Measurements from ENCODE around the gene HSBP1. TPM values are rescaled to one million over a fixed set of nuclear protein-coding genes. Genes with fewer than 3 reads are reported as not detected.

The HSBP1 gene
- total and polyA plus RNA-seq, 2 of the 4 experiments (the other 2 are of a cell fraction), result 8.8 to 65.2 TPM

DNA sequence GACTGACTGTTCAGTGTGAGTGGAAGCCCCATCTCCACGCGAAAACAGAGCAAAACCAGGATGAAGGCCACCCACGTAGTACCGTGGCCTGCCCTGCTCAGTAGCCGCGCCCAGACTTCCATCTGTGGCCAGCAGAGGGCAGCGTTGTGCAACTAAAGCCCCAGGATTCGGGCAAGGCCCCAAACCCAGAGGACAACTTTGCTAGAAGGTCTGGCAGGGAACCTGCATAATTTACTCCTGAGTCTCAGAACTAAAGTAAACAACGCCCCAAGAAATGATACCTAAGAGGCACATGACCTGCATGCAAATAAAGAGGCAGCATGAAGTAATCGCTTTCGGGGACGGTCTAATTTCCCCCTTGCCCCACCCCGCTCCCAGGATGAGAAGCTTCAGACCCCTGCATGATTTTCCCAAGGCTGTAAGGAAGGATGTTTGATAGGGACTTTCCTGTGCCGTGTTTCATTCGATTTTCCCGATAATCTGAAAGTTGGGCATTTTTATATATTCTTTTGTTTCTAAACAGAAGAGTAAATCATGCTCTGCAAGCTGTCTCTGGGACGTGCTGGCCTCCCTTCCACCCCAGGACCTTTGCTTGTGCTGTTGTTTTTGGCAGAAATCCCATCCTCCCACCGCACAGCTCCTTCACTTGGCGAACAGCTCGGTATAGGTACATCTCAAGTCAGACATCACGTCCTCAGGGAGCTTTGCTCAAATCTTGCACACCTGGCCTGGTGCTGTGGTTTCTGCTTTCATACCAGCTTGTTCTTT is 18.6 kb downstream of the HSBP1 start (continued):
- no peak for TF ChIP-seq CHD1 (IDR thresholded peaks at IDR 0.05; ENCODE audit: low read depth, low read length)
- TF ChIP-seq RFX5 (IDR thresholded peaks at IDR 0.05; ENCODE audit: low read depth, low read length), result no peak
- TF ChIP-seq MAZ (IDR thresholded peaks at IDR 0.05; ENCODE audit: borderline replicate concordance, low read depth, low read length), result no peak

DNA sequence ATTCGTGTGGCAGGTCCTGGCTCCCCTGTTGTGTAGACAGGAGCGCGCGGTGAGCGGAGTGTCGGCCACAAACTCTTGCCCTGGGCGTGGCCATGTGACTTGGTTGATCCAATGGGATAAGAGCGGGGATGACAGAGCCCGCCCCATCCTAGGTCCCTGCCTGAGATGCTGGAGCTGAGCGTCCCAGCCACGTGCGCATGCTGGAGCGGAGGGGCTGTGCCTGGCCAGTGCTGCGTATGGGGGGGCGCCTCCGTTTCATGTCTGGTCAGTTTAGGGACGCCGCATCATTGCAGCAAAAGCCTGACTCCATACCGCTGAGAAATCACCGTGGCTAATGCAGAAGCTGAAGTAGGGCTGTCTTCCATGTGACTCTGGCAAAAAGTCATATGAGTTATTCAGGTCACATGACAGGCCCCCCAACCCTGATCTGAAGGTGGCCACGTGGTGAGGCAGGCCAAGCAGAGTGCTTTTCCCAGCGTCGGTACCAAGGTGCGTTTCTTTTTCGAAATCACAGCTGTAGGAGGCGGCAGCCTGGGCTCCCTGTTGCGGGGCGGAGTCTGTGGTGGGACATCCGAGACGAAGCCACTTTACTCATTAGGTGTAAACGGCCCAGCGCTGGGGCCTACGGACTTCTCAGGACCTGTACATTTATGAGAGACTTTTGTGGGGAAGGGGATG is 22.5 kb downstream of the HSBP1 start:
- no peak overlapping the region for H4K8ac ChIP-seq (ENCODE audit: low read depth in 2 of 2, low read length in 2 of 2)
- WGBS, 2 experiments (ENCODE audit: extremely low coverage in 2 of 2, insufficient read length in 1 of 2), result 94% methylated on average over 9 of the region's 33 CpGs; no CpG with 5 or more reads in 1 of the 2 experiments
- in situ Hi-C loops (cut with MboI; ENCODE audit: low sequenced_read_pairs), result no loop called here

More for the DNA sequence above, 22.5 kb downstream of the HSBP1 start:
- H3K9me1 ChIP-seq (ENCODE audit: insufficient read depth, low read length), result no peaks in the 10 kb centered on the region
- dilution Hi-C loops (cut with HindIII; ENCODE audit: low sequenced_read_pairs, unreplicated experiment), result no loop called here
- H2AK9ac ChIP-seq (replicated peaks; ENCODE audit: low read depth, low read length, poor library complexity), result no peak overlapping the region
- no peak overlapping the region for H3K23ac ChIP-seq (ENCODE audit: low read depth, low read length)
- H3K9me3 ChIP-seq (ENCODE audit: control insufficient read depth, insufficient read depth, low read length), result no peaks in the 10 kb centered on the region
- no peak overlapping the region for H4K91ac ChIP-seq (ENCODE audit: insufficient read depth, low read depth, low read length)
- no peak overlapping the region for H2BK5ac ChIP-seq (ENCODE audit: low read depth, low read length, poor library complexity, severe bottlenecking)
- BruUV-seq (replicated peaks), result no TSS peak
- TF ChIP-seq, protein P1, sequence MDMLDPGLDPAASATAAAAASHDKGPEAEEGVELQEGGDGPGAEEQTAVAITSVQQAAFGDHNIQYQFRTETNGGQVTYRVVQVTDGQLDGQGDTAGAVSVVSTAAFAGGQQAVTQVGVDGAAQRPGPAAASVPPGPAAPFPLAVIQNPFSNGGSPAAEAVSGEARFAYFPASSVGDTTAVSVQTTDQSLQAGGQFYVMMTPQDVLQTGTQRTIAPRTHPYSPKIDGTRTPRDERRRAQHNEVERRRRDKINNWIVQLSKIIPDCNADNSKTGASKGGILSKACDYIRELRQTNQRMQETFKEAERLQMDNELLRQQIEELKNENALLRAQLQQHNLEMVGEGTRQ (IDR thresholded peaks at IDR 0.05; ENCODE audit: low read depth, low read length), result no peak
- H3K4ac ChIP-seq (ENCODE audit: low read depth, low read length), result no peak overlapping the region
- no peak overlapping the region for H3K4me2 ChIP-seq (ENCODE audit: low read depth, low read length)
- H4K5ac ChIP-seq (ENCODE audit: low read depth, low read length), result no peak overlapping the region
- H2BK120ac ChIP-seq (ENCODE audit: low read depth, low read length), result no peak overlapping the region
- H3K14ac ChIP-seq (replicated peaks; ENCODE audit: low read depth, low read length), result no peak overlapping the region
- H3K4me1 ChIP-seq (ENCODE audit: control insufficient read depth, insufficient read depth, low read length), result peaks cover under 1% of the 10 kb centered on the region; the same call in 1 of the 2 replicates
- H4K20me1 ChIP-seq (ENCODE audit: insufficient read depth, low read length), result no peaks in the 10 kb centered on the region; the same call in 1 of the 2 replicates
- H3K36me3 ChIP-seq (ENCODE audit: control insufficient read depth, insufficient read depth, low read length), result no peaks in the 10 kb centered on the region
- H2AFZ ChIP-seq (replicated peaks; ENCODE audit: low read length, poor library complexity), result peak overlapping the region; percentile 44
- ChIA-PET POLR2A (ENCODE audit: unreplicated experiment) (no interaction called here), CTCF (no interaction called here)
- no peak overlapping the region for H2AK5ac ChIP-seq (ENCODE audit: low read depth, low read length)
- H3K79me1 ChIP-seq (ENCODE audit: low read depth in 1 of 2, low read length in 2 of 2), result no peaks in the 10 kb centered on the region
- intact Hi-C loops (cut with micrococcal nuclease), result no loop called here
- no peak for ATAC-seq (ENCODE audit: low read depth)
- H2BK20ac ChIP-seq (ENCODE audit: low read depth, low read length), result no peak overlapping the region
- no peak overlapping the region for H3K9ac ChIP-seq (ENCODE audit: low read depth, low read length)
- no peak overlapping the region for H3K56ac ChIP-seq (ENCODE audit: extremely low read depth, insufficient read depth, low read length)
- peaks cover 11% of the 10 kb centered on the region for H3K27me3 ChIP-seq (ENCODE audit: control insufficient read depth, insufficient read depth, low read length)
- DNase-seq, result no peak
- no peak overlapping the region for H3K4me3 ChIP-seq (ENCODE audit: insufficient read depth, low read depth, low read length)
- H3K18ac ChIP-seq (ENCODE audit: low read depth, low read length), result no peak overlapping the region
- H3K27ac ChIP-seq (ENCODE audit: insufficient read depth, low read length), result no peak overlapping the region
- no peak overlapping the region for H2BK15ac ChIP-seq (ENCODE audit: low read depth, low read length)
